Upper lobe of left lung (tissue), 6 donors: ENCODE data around the gene IFT88. TPM values are rescaled to one million over a fixed set of nuclear protein-coding genes. Genes with fewer than 3 reads are reported as not detected.

Experiments
- ATAC-seq, 2 donors: fragments of 200-7000 bp; cut with Tn5 transposase; one replicate each; pipeline ENCODE4 v1.9.1; 2022; ENCODE audit warnings: mild to moderate bottlenecking in 2 of 2, moderate library complexity in 2 of 2; ENCODE audit not compliant: low FRiP score in 2 of 2
- DNase-seq, 2 donors: peaks; one replicate each; pipeline ENCODE4 v3.0.0-alpha.2; 2019 to 2020
- H3K27ac ChIP-seq, 4 donors: fragments of 200-600 bp; sonication (generic); one replicate each; pipeline ENCODE4 v1.5.1; 2016 to 2019
- H3K27me3 ChIP-seq, 4 donors: fragments of 200-600 bp; sonication (generic); one replicate each; pipeline ENCODE4 v1.5.1; 2017 to 2019
- H3K36me3 ChIP-seq, 4 donors: fragments of 200-600 bp; sonication (generic); one replicate each; pipeline ENCODE4 v1.5.1; 2016 to 2019
- H3K4me1 ChIP-seq, 4 donors: fragments of 200-600 bp; sonication (generic); one replicate each; pipeline ENCODE4 v1.5.1; 2018 to 2019
- H3K4me3 ChIP-seq, 4 donors: fragments of 200-600 bp; sonication (generic); one replicate each; pipeline ENCODE4 v1.5.1; 2017 to 2019; ENCODE audit warnings: mild to moderate bottlenecking in 2 of 4, moderate library complexity in 1 of 4
- H3K9me3 ChIP-seq, 4 donors: fragments of 200-600 bp; sonication (generic); one replicate each; pipeline ENCODE4 v1.5.1; 2018 to 2019
- CTCF ChIP-seq, 6 experiments: fragments of 450-650 bp in 4 of 6; fragments of 200-600 bp in 2 of 6; sonication (generic) in 2 of 6; IDR thresholded peaks; one replicate each; pipeline ENCODE4 v1.5.1; 2016 to 2019; ENCODE audit warnings: antibody characterized with exemption in 6 of 6
- EP300 ChIP-seq, 4 donors: sonication (generic); formaldehyde crosslinking; IDR thresholded peaks; one replicate each; pipeline ENCODE4 v1.5.1; 2017; ENCODE audit warnings: antibody characterized with exemption in 4 of 4, control low read depth in 2 of 4
- POLR2A ChIP-seq, 4 donors: fragments of 450-650 bp; IDR thresholded peaks; one replicate each; pipeline ENCODE4 v1.5.1; 2016 to 2017; ENCODE audit warnings: antibody characterized with exemption in 4 of 4, mild to moderate bottlenecking in 2 of 4
- POLR2AphosphoS5 ChIP-seq, 2 donors: sonication (generic); formaldehyde crosslinking; IDR thresholded peaks; one replicate each; pipeline ENCODE4 v1.5.1; 2017; ENCODE audit warnings: antibody characterized with exemption in 2 of 2
- WGBS, 2 donors: methylation state at CpG; one replicate each; pipeline ENCODE4 v1.1.5; 2017 to 2018; 5-methylcytosine and 5-hydroxymethylcytosine counted together
- total RNA-seq, 6 donors: library from RNA; depleted of rRNA in 4 of 6; stranded (reverse); fragments of >200 nt in 4 of 6; gene quantifications; one replicate each; pipeline versions ENCODE4 v1.1.0 to v1.2.1, GENCODE V29; 2016 to 2021
- donor health status: DM: no; HTN: no; CAD: no; lungs with moderate emphysema.
- donor health status: DM: no; HTN: yes; CAD: no; lungs with severe emphysema.

Gene IFT88
- total RNA-seq, 6 donors from 2014 or later = 5.5 to 55.5 (median 15.5) TPM

GRCh38 chr13:20609145-20609544 is 42.2 kb downstream of the IFT88 start:
- TF ChIP-seq EP300 (IDR thresholded peaks at IDR 0.05) (no peak), CTCF (IDR thresholded peaks at IDR 0.05) (no peak), POLR2A (IDR thresholded peaks at IDR 0.05) (no peak), POLR2AphosphoS5 (IDR thresholded peaks at IDR 0.05) (no peak)
- WGBS, 2 donors = 87 to 96% methylated on average over 4 to 6 of the region's 6 CpGs

GRCh38 chr13:20610006-20610405 is 43.0 kb downstream of the IFT88 start:
- no peak overlapping the region for H3K4me3 ChIP-seq
- H3K27ac ChIP-seq = no peak overlapping the region
- ATAC-seq (no peak), DNase-seq (no peak)
- no peaks in the 10 kb centered on the region for H3K4me1 ChIP-seq
- H3K27me3 ChIP-seq = no peaks in the 10 kb centered on the region
- WGBS, 2 donors = 83% methylated on average over 4 of the region's 4 CpGs
- H3K9me3 ChIP-seq = no peaks in the 10 kb centered on the region
- peaks cover 0 to 29% (median 20%) of the 10 kb centered on the region in 4 donors for H3K36me3 ChIP-seq
- TF ChIP-seq EP300 (IDR thresholded peaks at IDR 0.05) = no peak
- TF ChIP-seq POLR2AphosphoS5 (IDR thresholded peaks at IDR 0.05) = no peak
- no peak for TF ChIP-seq CTCF (IDR thresholded peaks at IDR 0.05)
- TF ChIP-seq POLR2A (IDR thresholded peaks at IDR 0.05) = no peak

More at GRCh38 chr13:20609145-20609544, 42.2 kb downstream of the IFT88 start:
- H3K36me3 ChIP-seq = peaks cover 0 to 33% (median 21%) of the 10 kb centered on the region in 4 donors
- H3K27me3 ChIP-seq = no peaks in the 10 kb centered on the region
- H3K27ac ChIP-seq = no peak overlapping the region
- no peaks in the 10 kb centered on the region for H3K4me1 ChIP-seq
- no peaks in the 10 kb centered on the region for H3K9me3 ChIP-seq
- DNase-seq (no peak), ATAC-seq (no peak)
- H3K4me3 ChIP-seq = no peak overlapping the region

GRCh38 chr13:20616059-20616797 is 49.3 kb downstream of the IFT88 start:
- Histone ChIP-seq H3K27ac (no peak overlapping the region), H3K4me1 (no peaks in the 10 kb centered on the region), H3K27me3 (no peaks in the 10 kb centered on the region), H3K36me3 (peaks cover 0 to 17% (median 1%) of the 10 kb centered on the region in 4 donors), H3K4me3 (no peak overlapping the region), H3K9me3 (no peaks in the 10 kb centered on the region)
- 92 to 93% methylated on average over 3 of the region's 3 CpGs for WGBS, 2 donors
- ATAC-seq (no peak), DNase-seq (no peak)
- no peak for TF ChIP-seq CTCF (IDR thresholded peaks at IDR 0.05)
- TF ChIP-seq POLR2A (IDR thresholded peaks at IDR 0.05) = no peak
- no peak for TF ChIP-seq POLR2AphosphoS5 (IDR thresholded peaks at IDR 0.05)
- no peak for TF ChIP-seq EP300 (IDR thresholded peaks at IDR 0.05)

GRCh38 chr13:20623000-20623399 is 56.0 kb downstream of the IFT88 start:
- Histone ChIP-seq H3K27ac (no peak overlapping the region), H3K4me1 (no peaks in the 10 kb centered on the region), H3K27me3 (no peaks in the 10 kb centered on the region), H3K36me3 (peaks cover 0 to 27% (median 5%) of the 10 kb centered on the region in 4 donors), H3K4me3 (no peak overlapping the region), H3K9me3 (peaks cover 0 to 5% (median 0%) of the 10 kb centered on the region in 4 donors)
- ATAC-seq = no peak
- no peak for TF ChIP-seq POLR2AphosphoS5 (IDR thresholded peaks at IDR 0.05)
- no peak for DNase-seq
- 99 to 100% methylated on average over 3 of the region's 3 CpGs for WGBS, 2 donors

- Histone ChIP-seq H3K9me3 (peaks cover 0 to 5% (median 0%) of the 10 kb centered on the region in 4 donors), H3K4me3 (no peak overlapping the region), H3K4me1 (no peaks in the 10 kb centered on the region), H3K27ac (no peak overlapping the region), H3K36me3 (peaks cover 0 to 24% (median 5%) of the 10 kb centered on the region in 4 donors), H3K27me3 (no peaks in the 10 kb centered on the region)
- no peak for DNase-seq
- no peak for ATAC-seq
- WGBS, 2 donors = 94 to 99% methylated on average over 4 of the region's 4 CpGs
- TF ChIP-seq POLR2A (IDR thresholded peaks at IDR 0.05) (no peak), EP300 (IDR thresholded peaks at IDR 0.05) (no peak), CTCF (IDR thresholded peaks at IDR 0.05) (no peak), POLR2AphosphoS5 (IDR thresholded peaks at IDR 0.05) (no peak)
Observed at GRCh38 chr13:20624213-20624612, 57.3 kb downstream of the IFT88 start.
